ENCODE data around the gene KMT2E. TPM values are rescaled to one million over a fixed set of nuclear protein-coding genes. Genes with fewer than 3 reads are reported as not detected.

Gene KMT2E
- polyA plus RNA-seq, 6 donors from 2014 or later: 165 to 343 (median 213) TPM

- ATAC-seq (ENCODE audit: low read depth in 2 of 2): no peak
- peaks cover 8 to 20% of the 10 kb centered on the region in 2 donors for H3K36me3 Mint-ChIP-seq
- peak overlapping the region; percentile 95 to 100 (median 99) for H3K4me3 Mint-ChIP-seq
- H3K4me1 Mint-ChIP-seq: peaks cover 38 to 52% (median 48%) of the 10 kb centered on the region in 3 donors
- H3K27ac Mint-ChIP-seq: peak overlapping the region; percentile 100
- peaks cover 0 to 4% (median 0%) of the 10 kb centered on the region in 7 donors for H3K9me3 Mint-ChIP-seq
- peak; percentile 36 for DNase-seq
- H3K27me3 Mint-ChIP-seq: peaks cover 0 to 8% (median 4%) of the 10 kb centered on the region in 3 donors
Observed at GRCh38 chr7:105014693-105015389, 836 bp downstream of the KMT2E start.

GRCh38 chr7:105015390-105015965 lies 1.5 kb downstream of the KMT2E start:
- peaks cover 8 to 20% of the 10 kb centered on the region in 2 donors for H3K36me3 Mint-ChIP-seq
- DNase-seq (no peak), ATAC-seq (ENCODE audit: low read depth in 2 of 2) (no peak)
- H3K4me3 Mint-ChIP-seq: peak overlapping the region; percentile 95 to 100 (median 99)
- peaks cover 0 to 8% (median 4%) of the 10 kb centered on the region in 3 donors for H3K27me3 Mint-ChIP-seq
- peaks cover 33 to 50% (median 47%) of the 10 kb centered on the region in 3 donors for H3K4me1 Mint-ChIP-seq
- peaks cover 0 to 4% (median 0%) of the 10 kb centered on the region in 7 donors for H3K9me3 Mint-ChIP-seq
- H3K27ac Mint-ChIP-seq: peak overlapping the region; percentile 100

- Mint-ChIP-seq H3K36me3 (peaks cover 8 to 20% of the 10 kb centered on the region in 2 donors), H3K27me3 (peaks cover 0 to 8% (median 4%) of the 10 kb centered on the region in 3 donors), H3K4me3 (peak overlapping the region; percentile 95 to 100 (median 99)), H3K9me3 (peaks cover 0 to 4% (median 0%) of the 10 kb centered on the region in 7 donors), H3K4me1 (peaks cover 33 to 51% (median 46%) of the 10 kb centered on the region in 3 donors), H3K27ac (peak overlapping the region; percentile 57 to 100 (median 96))
- ATAC-seq (ENCODE audit: low read depth in 2 of 2) (no peak), DNase-seq (no peak)
Observed at GRCh38 chr7:105016068-105016708, 2.2 kb downstream of the KMT2E start.

- Mint-ChIP-seq H3K4me1 (peaks cover 38 to 56% (median 52%) of the 10 kb centered on the region in 3 donors), H3K36me3 (peaks cover 8 to 20% of the 10 kb centered on the region in 2 donors), H3K27ac (peak overlapping the region; percentile 56 to 100 (median 92)), H3K27me3 (peaks cover 0 to 8% (median 4%) of the 10 kb centered on the region in 3 donors), H3K4me3 (peak overlapping the region; percentile 95 to 100 (median 99)), H3K9me3 (peaks cover 0 to 4% (median 0%) of the 10 kb centered on the region in 7 donors)
- DNase-seq (no peak), ATAC-seq (ENCODE audit: low read depth in 2 of 2) (no peak)
Observed at GRCh38 chr7:105016709-105017656, 3.0 kb downstream of the KMT2E start.

GRCh38 chr7:105017657-105018365 lies 3.8 kb downstream of the KMT2E start:
- peak overlapping the region; percentile 81 to 100 (median 99) for H3K4me3 Mint-ChIP-seq
- no peak for ATAC-seq (ENCODE audit: low read depth in 2 of 2)
- H3K27me3 Mint-ChIP-seq: peaks cover 0 to 4% (median 3%) of the 10 kb centered on the region in 3 donors
- peaks cover 38 to 59% (median 57%) of the 10 kb centered on the region in 3 donors for H3K4me1 Mint-ChIP-seq
- peaks cover 0 to 4% (median 0%) of the 10 kb centered on the region in 7 donors for H3K9me3 Mint-ChIP-seq
- peak overlapping the region; percentile 56 to 100 (median 88) for H3K27ac Mint-ChIP-seq
- DNase-seq: no peak
- peaks cover 8 to 20% of the 10 kb centered on the region in 2 donors for H3K36me3 Mint-ChIP-seq

- peak overlapping the region in 4 of 8 donors; percentile 28 to 67 (median 56) for H3K4me3 Mint-ChIP-seq
- peak overlapping the region in 1 of 6 donors; percentile 33 for H3K27ac Mint-ChIP-seq
- H3K27me3 Mint-ChIP-seq: no peaks in the 10 kb centered on the region
- no peak for DNase-seq
- peaks cover 6 to 8% of the 10 kb centered on the region in 2 donors for H3K36me3 Mint-ChIP-seq
- peaks cover 33 to 70% (median 64%) of the 10 kb centered on the region in 3 donors for H3K4me1 Mint-ChIP-seq
- no peaks in the 10 kb centered on the region for H3K9me3 Mint-ChIP-seq
- no peak for ATAC-seq (ENCODE audit: low read depth in 2 of 2)
Observed at GRCh38 chr7:105019269-105019668, 5.3 kb downstream of the KMT2E start.

GRCh38 chr7:105020926-105021325 lies 6.9 kb downstream of the KMT2E start:
- DNase-seq: no peak
- no peaks in the 10 kb centered on the region for H3K27me3 Mint-ChIP-seq
- no peaks in the 10 kb centered on the region for H3K9me3 Mint-ChIP-seq
- H3K4me3 Mint-ChIP-seq: peak overlapping the region in 7 of 8 donors; percentile 35 to 76 (median 40)
- peaks cover 46 to 81% (median 73%) of the 10 kb centered on the region in 3 donors for H3K4me1 Mint-ChIP-seq
- no peaks in the 10 kb centered on the region for H3K36me3 Mint-ChIP-seq
- H3K27ac Mint-ChIP-seq: peak overlapping the region; percentile 1 to 80 (median 66)
- no peak for ATAC-seq (ENCODE audit: low read depth in 2 of 2)

- H3K4me1 Mint-ChIP-seq: peaks cover 48 to 81% (median 73%) of the 10 kb centered on the region in 3 donors
- H3K27ac Mint-ChIP-seq: peak overlapping the region in 5 of 6 donors; percentile 1 to 80 (median 63)
- no peaks in the 10 kb centered on the region for H3K27me3 Mint-ChIP-seq
- DNase-seq (no peak), ATAC-seq (ENCODE audit: low read depth in 2 of 2) (no peak)
- no peaks in the 10 kb centered on the region for H3K9me3 Mint-ChIP-seq
- no peaks in the 10 kb centered on the region for H3K36me3 Mint-ChIP-seq
- H3K4me3 Mint-ChIP-seq: peak overlapping the region; percentile 18 to 86 (median 47)
Observed at GRCh38 chr7:105021352-105021751, 7.3 kb downstream of the KMT2E start.

- Mint-ChIP-seq H3K9me3 (no peaks in the 10 kb centered on the region), H3K36me3 (no peaks in the 10 kb centered on the region), H3K4me1 (peaks cover 49 to 81% (median 73%) of the 10 kb centered on the region in 3 donors), H3K4me3 (peak overlapping the region in 7 of 8 donors; percentile 37 to 86 (median 64)), H3K27me3 (no peaks in the 10 kb centered on the region), H3K27ac (peak overlapping the region in 4 of 6 donors; percentile 53 to 90 (median 81))
- no peak for DNase-seq
- no peak for ATAC-seq (ENCODE audit: low read depth in 2 of 2)
Observed at GRCh38 chr7:105021967-105022366, 8.0 kb downstream of the KMT2E start.

GRCh38 chr7:105022458-105022857 lies 8.5 kb downstream of the KMT2E start:
- no peaks in the 10 kb centered on the region for H3K9me3 Mint-ChIP-seq
- H3K27ac Mint-ChIP-seq: peak overlapping the region; percentile 51 to 90 (median 81)
- H3K27me3 Mint-ChIP-seq: no peaks in the 10 kb centered on the region
- H3K36me3 Mint-ChIP-seq: no peaks in the 10 kb centered on the region
- H3K4me3 Mint-ChIP-seq: peak overlapping the region; percentile 37 to 86 (median 68)
- no peak for DNase-seq
- H3K4me1 Mint-ChIP-seq: peaks cover 44 to 81% (median 68%) of the 10 kb centered on the region in 3 donors
- ATAC-seq (ENCODE audit: low read depth in 2 of 2): peak; percentile 39 to 45

- DNase-seq (no peak), ATAC-seq (ENCODE audit: low read depth in 2 of 2) (no peak)
- Mint-ChIP-seq H3K36me3 (no peaks in the 10 kb centered on the region), H3K27ac (peak overlapping the region in 4 of 6 donors; percentile 1 to 76 (median 39)), H3K27me3 (no peaks in the 10 kb centered on the region), H3K4me1 (peaks cover 52 to 94% (median 82%) of the 10 kb centered on the region in 3 donors), H3K9me3 (no peaks in the 10 kb centered on the region), H3K4me3 (peak overlapping the region in 6 of 8 donors; percentile 2 to 51 (median 16))
Observed at GRCh38 chr7:105024734-105025133, 10.7 kb downstream of the KMT2E start.

GRCh38 chr7:105026750-105027149 lies 12.7 kb downstream of the KMT2E start:
- Mint-ChIP-seq H3K27ac (peak overlapping the region in 3 of 6 donors; percentile 59 to 75 (median 67)), H3K4me3 (peak overlapping the region in 4 of 8 donors; percentile 11 to 55 (median 46)), H3K9me3 (no peaks in the 10 kb centered on the region), H3K36me3 (no peaks in the 10 kb centered on the region), H3K4me1 (peaks cover 56 to 93% (median 85%) of the 10 kb centered on the region in 3 donors), H3K27me3 (no peaks in the 10 kb centered on the region)
- no peak for ATAC-seq (ENCODE audit: low read depth in 2 of 2)
- DNase-seq: no peak

Measured in naive B cell (primary cell).